ENCODE results near the gene GABRB3. TPM values are rescaled to one million over a fixed set of nuclear protein-coding genes. Genes with fewer than 3 reads are reported as not detected.

GABRB3 gene
- polyA plus RNA-seq, 3 donors, result not detected

DNA sequence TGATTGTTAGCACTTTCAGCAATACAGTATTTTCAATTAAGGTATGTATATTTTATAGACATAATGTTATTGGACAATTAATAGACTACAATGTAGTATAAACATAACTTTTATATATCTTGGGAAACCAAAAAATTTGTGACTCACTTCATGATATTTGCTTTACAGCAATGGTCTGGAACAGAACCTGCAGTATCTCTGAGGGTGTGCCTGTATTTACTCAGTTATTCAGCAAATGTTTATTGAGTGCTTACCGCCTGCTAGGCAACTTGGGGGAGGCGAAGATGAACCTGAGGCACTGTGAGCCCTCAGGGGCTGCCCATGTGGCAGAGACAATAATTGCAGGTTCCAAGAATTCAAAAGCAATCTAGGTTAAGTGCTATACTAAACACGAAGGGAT is 144.8 kb downstream of the GABRB3 start:
- H3K4me3 Mint-ChIP-seq, result no peak overlapping the region
- Histone ChIP-seq H3K9me3 (replicated peaks in 1 of 2; ENCODE audit: control insufficient read depth in 1 of 2, insufficient read depth in 1 of 2, low read length in 2 of 2) (peaks cover 53 to 63% of the 10 kb centered on the region in 2 donors), H3K4me3 (replicated peaks in 1 of 3; ENCODE audit: low read depth in 2 of 3, low read length in 3 of 3) (no peak overlapping the region), H2AFZ (ENCODE audit: insufficient read depth, low read depth, low read length, poor library complexity, severe bottlenecking) (no peak overlapping the region), H3K79me2 (ENCODE audit: insufficient read depth, low read length) (no peaks in the 10 kb centered on the region), H3K27me3 (ENCODE audit: control insufficient read depth in 2 of 2, insufficient read depth in 2 of 2, low read length in 2 of 2) (no peaks in the 10 kb centered on the region), H4K20me1 (ENCODE audit: insufficient read depth, low read length) (no peaks in the 10 kb centered on the region), H3K4me2 (replicated peaks; ENCODE audit: extremely low read depth, low read length, poor library complexity, severe bottlenecking) (no peak overlapping the region), H3K4me1 (ENCODE audit: control insufficient read depth in 1 of 2, insufficient read depth in 2 of 2, low read length in 2 of 2) (no peaks in the 10 kb centered on the region), H3K27ac (ENCODE audit: low read depth in 1 of 2, low read length in 2 of 2) (no peak overlapping the region), H3K9ac (ENCODE audit: insufficient read depth, low read length, poor library complexity, severe bottlenecking) (no peak overlapping the region), H3K36me3 (replicated peaks in 1 of 2; ENCODE audit: control insufficient read depth in 1 of 2, insufficient read depth in 2 of 2, low read length in 2 of 2) (no peaks in the 10 kb centered on the region)
- 93% methylated on average over 2 of the region's 3 CpGs for WGBS (ENCODE audit: insufficient coverage)
- H3K9me3 Mint-ChIP-seq, result peaks cover 23 to 54% (median 32%) of the 10 kb centered on the region in 7 donors
- no peaks in the 10 kb centered on the region for H3K36me3 Mint-ChIP-seq
- TF ChIP-seq, protein P1, sequence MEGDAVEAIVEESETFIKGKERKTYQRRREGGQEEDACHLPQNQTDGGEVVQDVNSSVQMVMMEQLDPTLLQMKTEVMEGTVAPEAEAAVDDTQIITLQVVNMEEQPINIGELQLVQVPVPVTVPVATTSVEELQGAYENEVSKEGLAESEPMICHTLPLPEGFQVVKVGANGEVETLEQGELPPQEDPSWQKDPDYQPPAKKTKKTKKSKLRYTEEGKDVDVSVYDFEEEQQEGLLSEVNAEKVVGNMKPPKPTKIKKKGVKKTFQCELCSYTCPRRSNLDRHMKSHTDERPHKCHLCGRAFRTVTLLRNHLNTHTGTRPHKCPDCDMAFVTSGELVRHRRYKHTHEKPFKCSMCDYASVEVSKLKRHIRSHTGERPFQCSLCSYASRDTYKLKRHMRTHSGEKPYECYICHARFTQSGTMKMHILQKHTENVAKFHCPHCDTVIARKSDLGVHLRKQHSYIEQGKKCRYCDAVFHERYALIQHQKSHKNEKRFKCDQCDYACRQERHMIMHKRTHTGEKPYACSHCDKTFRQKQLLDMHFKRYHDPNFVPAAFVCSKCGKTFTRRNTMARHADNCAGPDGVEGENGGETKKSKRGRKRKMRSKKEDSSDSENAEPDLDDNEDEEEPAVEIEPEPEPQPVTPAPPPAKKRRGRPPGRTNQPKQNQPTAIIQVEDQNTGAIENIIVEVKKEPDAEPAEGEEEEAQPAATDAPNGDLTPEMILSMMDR (IDR thresholded peaks at IDR 0.05), result no peak
- no peaks in the 10 kb centered on the region for H3K4me1 Mint-ChIP-seq
- intact Hi-C loops (cut with micrococcal nuclease), result no loop called here
- DNase-seq, result no peak
- H3K27me3 Mint-ChIP-seq (ENCODE audit: low read depth in 3 of 3), result peaks cover 0 to 3% (median 2%) of the 10 kb centered on the region in 3 donors
- H3K27ac Mint-ChIP-seq, result no peak overlapping the region

GRCh38 chr15:26624128-26624527 is 148.7 kb downstream of the GABRB3 start:
- H3K4me2 ChIP-seq (replicated peaks; ENCODE audit: extremely low read depth, low read length, poor library complexity, severe bottlenecking), result no peak overlapping the region
- H3K4me3 ChIP-seq (replicated peaks in 1 of 3; ENCODE audit: low read depth in 2 of 3, low read length in 3 of 3), result no peak overlapping the region
- WGBS (ENCODE audit: insufficient coverage), result 94% methylated on average over 11 of the region's 17 CpGs
- no peak overlapping the region for H3K4me3 Mint-ChIP-seq
- H3K27ac Mint-ChIP-seq, result no peak overlapping the region
- no peak for DNase-seq
- intact Hi-C loops (cut with micrococcal nuclease), result no loop called here
- H3K4me1 Mint-ChIP-seq, result no peaks in the 10 kb centered on the region
- H3K27me3 Mint-ChIP-seq (ENCODE audit: low read depth in 3 of 3), result peaks cover 0 to 3% (median 2%) of the 10 kb centered on the region in 3 donors
- TF ChIP-seq, protein P1 (IDR thresholded peaks at IDR 0.05), result no peak
- no peak overlapping the region for H2AFZ ChIP-seq (ENCODE audit: insufficient read depth, low read depth, low read length, poor library complexity, severe bottlenecking)
- H3K9me3 Mint-ChIP-seq, result peaks cover 20 to 58% (median 35%) of the 10 kb centered on the region in 7 donors
- H4K20me1 ChIP-seq (ENCODE audit: insufficient read depth, low read length), result no peaks in the 10 kb centered on the region
- no peaks in the 10 kb centered on the region for H3K36me3 ChIP-seq (replicated peaks in 1 of 2; ENCODE audit: control insufficient read depth in 1 of 2, insufficient read depth in 2 of 2, low read length in 2 of 2)
- peaks cover 48 to 74% of the 10 kb centered on the region in 2 donors for H3K9me3 ChIP-seq (replicated peaks in 1 of 2; ENCODE audit: control insufficient read depth in 1 of 2, insufficient read depth in 1 of 2, low read length in 2 of 2)
- no peaks in the 10 kb centered on the region for H3K4me1 ChIP-seq (ENCODE audit: control insufficient read depth in 1 of 2, insufficient read depth in 2 of 2, low read length in 2 of 2)
- H3K79me2 ChIP-seq (ENCODE audit: insufficient read depth, low read length), result no peaks in the 10 kb centered on the region
- H3K27me3 ChIP-seq (ENCODE audit: control insufficient read depth in 2 of 2, insufficient read depth in 2 of 2, low read length in 2 of 2), result no peaks in the 10 kb centered on the region
- no peak overlapping the region for H3K9ac ChIP-seq (ENCODE audit: insufficient read depth, low read length, poor library complexity, severe bottlenecking)
- H3K27ac ChIP-seq (ENCODE audit: low read depth in 1 of 2, low read length in 2 of 2), result no peak overlapping the region
- H3K36me3 Mint-ChIP-seq, result no peaks in the 10 kb centered on the region

Measured in CD14-positive monocyte (primary cell).